Measurements from ENCODE around the gene MAP3K2. TPM values are rescaled to one million over a fixed set of nuclear protein-coding genes. Genes with fewer than 3 reads are reported as not detected.
A peak's percentile ranks its signal among the peaks of the same experiment; 100 is the strongest.

The MAP3K2 gene
- total RNA-seq, 2 experiments from 2014 or later, result 33.4 to 34.9 TPM

- Mint-ChIP-seq H3K27me3 (no peaks in the 10 kb centered on the region), H3K4me1 (ENCODE audit: low read depth) (peaks cover 28% of the 10 kb centered on the region), H3K27ac (peak within 1 kb of the TSS; percentile 97), H3K9me3 (no peaks in the 10 kb centered on the region), H3K36me3 (peaks cover 37% of the 10 kb centered on the region), H3K4me3 (peak within 1 kb of the TSS; percentile 100)
- peak; percentile 89 for DNase-seq
- intact Hi-C loops (cut with micrococcal nuclease), result loop anchor here (1.0 to 5.0 kb wide), 3 partner anchors 93 to 229 kb away; partner anchors contain the start of gene MAP3K2
- POLR2A ChIA-PET, result interaction anchor here (0.6 to 2.2 kb wide), 7 partner anchors 33 to 798 kb away, joined by 3 to 10 read pairs (median 4); partner anchors contain the start of genes IWS1 and MAP3K2
- CTCF ChIA-PET, result interaction anchor here (0.5 to 2.6 kb wide), 10 partner anchors 11 to 226 kb away, joined by 3 to 19 read pairs (median 4); no protein-coding TSS in a partner anchor
Measured at GRCh38 chr2:127293748-127294562, 93.8 kb downstream of the MAP3K2 start, which contains the start of gene ERCC3. Gene ERCC3 (minus strand): TSS chr2:127294144. CDS start chr2:127294081, 63 bp downstream.

GRCh38 chr2:127293386-127293747 is 94.4 kb downstream of the MAP3K2 start:
- Mint-ChIP-seq H3K27me3 (no peaks in the 10 kb centered on the region), H3K9me3 (no peaks in the 10 kb centered on the region), H3K4me3 (peak overlapping the region; percentile 100), H3K4me1 (ENCODE audit: low read depth) (peaks cover 28% of the 10 kb centered on the region), H3K27ac (peak overlapping the region; percentile 97), H3K36me3 (peaks cover 43% of the 10 kb centered on the region)
- intact Hi-C loops (cut with micrococcal nuclease), result loop anchor here (5.0 kb wide), 1 partner anchor 94 kb away; the partner anchor contains the start of gene MAP3K2
- CTCF ChIA-PET, result interaction anchor here (0.6 to 2.6 kb wide), 9 partner anchors 11 to 226 kb away, joined by 3 to 19 read pairs (median 4); no protein-coding TSS in a partner anchor
- DNase-seq, result peak; percentile 36
- POLR2A ChIA-PET, result interaction anchor here (0.9 to 2.2 kb wide), 4 partner anchors 95 to 798 kb away, joined by 4 to 10 read pairs (median 6); partner anchors contain the start of genes IWS1 and MAP3K2

- no peak overlapping the region for H3K4me3 Mint-ChIP-seq
- H3K4me1 Mint-ChIP-seq (ENCODE audit: low read depth), result peaks cover 27% of the 10 kb centered on the region
- H3K36me3 Mint-ChIP-seq, result peaks cover 75% of the 10 kb centered on the region
- ChIA-PET POLR2A (interaction anchor here (1.2 kb wide), 1 partner anchor 15 kb away, joined by 3 read pairs; no protein-coding TSS in a partner anchor), CTCF (no interaction called here)
- H3K27me3 Mint-ChIP-seq, result no peaks in the 10 kb centered on the region
- H3K27ac Mint-ChIP-seq, result no peak overlapping the region
- intact Hi-C loops (cut with micrococcal nuclease), result no loop called here
- no peak for DNase-seq
- H3K9me3 Mint-ChIP-seq, result peaks cover 8% of the 10 kb centered on the region
Measured at GRCh38 chr2:127288274-127288673, 99.5 kb downstream of the MAP3K2 start.

GRCh38 chr2:127283275-127283674 is 104.5 kb downstream of the MAP3K2 start:
- H3K27me3 Mint-ChIP-seq, result no peaks in the 10 kb centered on the region
- intact Hi-C loops (cut with micrococcal nuclease), result no loop called here
- H3K27ac Mint-ChIP-seq, result no peak overlapping the region
- H3K4me1 Mint-ChIP-seq (ENCODE audit: low read depth), result peaks cover 14% of the 10 kb centered on the region
- H3K9me3 Mint-ChIP-seq, result peaks cover 8% of the 10 kb centered on the region
- CTCF ChIA-PET, result interaction anchor here (1.1 kb wide), 1 partner anchor 308 kb away, joined by 3 read pairs; no protein-coding TSS in a partner anchor
- peaks cover 59% of the 10 kb centered on the region for H3K36me3 Mint-ChIP-seq
- POLR2A ChIA-PET, result no interaction called here
- DNase-seq, result no peak
- H3K4me3 Mint-ChIP-seq, result no peak overlapping the region

- Mint-ChIP-seq H3K9me3 (peaks cover 8% of the 10 kb centered on the region), H3K27ac (no peak overlapping the region), H3K4me1 (ENCODE audit: low read depth) (peaks cover 27% of the 10 kb centered on the region), H3K27me3 (no peaks in the 10 kb centered on the region), H3K36me3 (peaks cover 57% of the 10 kb centered on the region), H3K4me3 (no peak overlapping the region)
- POLR2A ChIA-PET, result no interaction called here
- CTCF ChIA-PET, result interaction anchor here (0.6 to 1.1 kb wide), 2 partner anchors 21 to 213 kb away, joined by 3 to 4 read pairs; no protein-coding TSS in a partner anchor
- no peak for DNase-seq
- intact Hi-C loops (cut with micrococcal nuclease), result no loop called here
Measured at GRCh38 chr2:127280693-127281092, 107.1 kb downstream of the MAP3K2 start.

GRCh38 chr2:127279781-127280180 is 108.0 kb downstream of the MAP3K2 start:
- Mint-ChIP-seq H3K27ac (no peak overlapping the region), H3K4me3 (no peak overlapping the region), H3K27me3 (no peaks in the 10 kb centered on the region), H3K36me3 (peaks cover 61% of the 10 kb centered on the region), H3K9me3 (peaks cover 8% of the 10 kb centered on the region), H3K4me1 (ENCODE audit: low read depth) (peaks cover 31% of the 10 kb centered on the region)
- ChIA-PET CTCF (no interaction called here), POLR2A (no interaction called here)
- intact Hi-C loops (cut with micrococcal nuclease), result no loop called here
- no peak for DNase-seq

GRCh38 chr2:127278959-127279358 is 108.8 kb downstream of the MAP3K2 start:
- Mint-ChIP-seq H3K27me3 (no peaks in the 10 kb centered on the region), H3K36me3 (peaks cover 56% of the 10 kb centered on the region), H3K9me3 (peaks cover 4% of the 10 kb centered on the region), H3K27ac (no peak overlapping the region), H3K4me1 (ENCODE audit: low read depth) (peaks cover 24% of the 10 kb centered on the region), H3K4me3 (no peak overlapping the region)
- intact Hi-C loops (cut with micrococcal nuclease), result no loop called here
- no peak for DNase-seq
- CTCF ChIA-PET, result interaction anchor here (1.9 kb wide), 1 partner anchor 82 kb away, joined by 5 read pairs; no protein-coding TSS in a partner anchor
- POLR2A ChIA-PET, result no interaction called here

- Mint-ChIP-seq H3K4me1 (ENCODE audit: low read depth) (peaks cover 17% of the 10 kb centered on the region), H3K9me3 (no peaks in the 10 kb centered on the region), H3K4me3 (no peak overlapping the region), H3K36me3 (peaks cover 53% of the 10 kb centered on the region), H3K27ac (no peak overlapping the region), H3K27me3 (no peaks in the 10 kb centered on the region)
- no peak for DNase-seq
- ChIA-PET CTCF (interaction anchor here (0.6 kb wide), 1 partner anchor 474 kb away, joined by 3 read pairs; no protein-coding TSS in a partner anchor), POLR2A (no interaction called here)
- intact Hi-C loops (cut with micrococcal nuclease), result no loop called here
Measured at GRCh38 chr2:127277028-127277427, 110.7 kb downstream of the MAP3K2 start.

- no peak overlapping the region for H3K27ac Mint-ChIP-seq
- H3K36me3 Mint-ChIP-seq, result peaks cover 61% of the 10 kb centered on the region
- DNase-seq, result no peak
- peaks cover 17% of the 10 kb centered on the region for H3K4me1 Mint-ChIP-seq (ENCODE audit: low read depth)
- intact Hi-C loops (cut with micrococcal nuclease), result no loop called here
- POLR2A ChIA-PET, result no interaction called here
- CTCF ChIA-PET, result interaction anchor here (1.3 kb wide), 1 partner anchor 79 kb away, joined by 5 read pairs; no protein-coding TSS in a partner anchor
- H3K27me3 Mint-ChIP-seq, result no peaks in the 10 kb centered on the region
- H3K4me3 Mint-ChIP-seq, result no peak overlapping the region
- H3K9me3 Mint-ChIP-seq, result no peaks in the 10 kb centered on the region
Measured at GRCh38 chr2:127275789-127276188, 112.0 kb downstream of the MAP3K2 start.

GRCh38 chr2:127275356-127275755 is 112.4 kb downstream of the MAP3K2 start:
- no peak overlapping the region for H3K27ac Mint-ChIP-seq
- ChIA-PET POLR2A (no interaction called here), CTCF (interaction anchor here (1.3 kb wide), 1 partner anchor 78 kb away, joined by 5 read pairs; no protein-coding TSS in a partner anchor)
- peaks cover 65% of the 10 kb centered on the region for H3K36me3 Mint-ChIP-seq
- H3K4me1 Mint-ChIP-seq (ENCODE audit: low read depth), result peaks cover 17% of the 10 kb centered on the region
- intact Hi-C loops (cut with micrococcal nuclease), result no loop called here
- no peaks in the 10 kb centered on the region for H3K9me3 Mint-ChIP-seq
- no peak overlapping the region for H3K4me3 Mint-ChIP-seq
- no peaks in the 10 kb centered on the region for H3K27me3 Mint-ChIP-seq
- DNase-seq, result no peak

- POLR2A ChIA-PET, result no interaction called here
Measured at GRCh38 chr2:127270663-127271062, 117.1 kb downstream of the MAP3K2 start.

GRCh38 chr2:127261804-127262406 is 125.9 kb downstream of the MAP3K2 start:
- Mint-ChIP-seq H3K36me3 (peaks cover 37% of the 10 kb centered on the region), H3K9me3 (no peaks in the 10 kb centered on the region), H3K27me3 (no peaks in the 10 kb centered on the region), H3K4me1 (ENCODE audit: low read depth) (no peaks in the 10 kb centered on the region), H3K4me3 (no peak overlapping the region), H3K27ac (no peak overlapping the region)
- intact Hi-C loops (cut with micrococcal nuclease), result no loop called here
- DNase-seq, result no peak
- POLR2A ChIA-PET, result no interaction called here
- CTCF ChIA-PET, result no interaction called here

More at GRCh38 chr2:127270663-127271062, 117.1 kb downstream of the MAP3K2 start:
- H3K27ac Mint-ChIP-seq, result no peak overlapping the region
- H3K4me1 Mint-ChIP-seq (ENCODE audit: low read depth), result peaks cover 3% of the 10 kb centered on the region
- no peak for DNase-seq
- no peaks in the 10 kb centered on the region for H3K27me3 Mint-ChIP-seq
- CTCF ChIA-PET, result interaction anchor here (1.0 kb wide), 1 partner anchor 209 kb away, joined by 3 read pairs; no protein-coding TSS in a partner anchor
- H3K4me3 Mint-ChIP-seq, result no peak overlapping the region
- intact Hi-C loops (cut with micrococcal nuclease), result loop anchor here (5.0 kb wide), 1 partner anchor 73 kb away; no protein-coding TSS in a partner anchor
- no peaks in the 10 kb centered on the region for H3K9me3 Mint-ChIP-seq
- H3K36me3 Mint-ChIP-seq, result peaks cover 63% of the 10 kb centered on the region
